ENCODE data around the gene KIAA1958. TPM values are rescaled to one million over a fixed set of nuclear protein-coding genes. Genes with fewer than 3 reads are reported as not detected.

The KIAA1958 gene
- total RNA-seq, 1 donor from 2014 or later, result 12.0 TPM

DNA sequence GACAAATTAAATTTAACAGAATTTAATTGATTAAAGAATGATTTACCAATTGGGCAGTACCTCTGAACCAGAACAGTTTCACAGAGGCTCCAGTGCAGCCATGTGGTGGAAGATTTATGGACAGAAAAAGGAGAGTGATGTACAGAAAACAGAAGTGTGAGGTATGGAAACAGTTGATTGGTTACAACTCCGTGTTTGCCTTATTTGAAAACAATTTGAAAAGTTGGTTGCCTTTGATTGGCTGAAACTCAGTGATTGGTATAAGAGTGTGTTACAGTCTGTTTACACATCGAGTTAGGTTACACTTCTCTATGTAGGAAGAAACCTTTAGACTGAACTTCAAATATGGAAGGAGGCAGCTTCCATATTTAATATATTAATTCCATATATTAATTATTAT is 30.1 kb downstream of the KIAA1958 start:
- no peak for FAIRE-seq
- no peaks in the 10 kb centered on the region for H3K27me3 ChIP-seq (ENCODE audit: insufficient read depth, low read length)
- no peaks in the 10 kb centered on the region for H3K9me3 Mint-ChIP-seq (ENCODE audit: unreplicated experiment)
- no peaks in the 10 kb centered on the region for H3K27me3 Mint-ChIP-seq (ENCODE audit: low read depth, unreplicated experiment)
- no peak overlapping the region for H3K4me3 Mint-ChIP-seq (ENCODE audit: unreplicated experiment)
- no peak overlapping the region for H3K9ac ChIP-seq (ENCODE audit: low read length)
- no peaks in the 10 kb centered on the region for H3K4me1 ChIP-seq (ENCODE audit: insufficient read depth, low read length)
- no peaks in the 10 kb centered on the region for H3K79me2 ChIP-seq (ENCODE audit: insufficient read depth, low read length)
- H3K4me1 Mint-ChIP-seq (ENCODE audit: low read depth, unreplicated experiment), result peaks cover 1% of the 10 kb centered on the region
- H4K20me1 ChIP-seq (ENCODE audit: insufficient read depth, low read length), result no peaks in the 10 kb centered on the region
- H2AFZ ChIP-seq (ENCODE audit: low read depth, low read length), result no peak overlapping the region
- H3K4me2 ChIP-seq (ENCODE audit: low read length), result no peak overlapping the region
- H3K36me3 ChIP-seq (ENCODE audit: insufficient read depth, low read length), result no peaks in the 10 kb centered on the region
- H3K36me3 Mint-ChIP-seq (ENCODE audit: low read depth, unreplicated experiment), result peaks cover 3% of the 10 kb centered on the region
- no peak for DNase-seq (ENCODE audit: low read depth)
- H3K27ac Mint-ChIP-seq (ENCODE audit: unreplicated experiment), result no peak overlapping the region
- H3K27ac ChIP-seq (ENCODE audit: low read depth, low read length), result no peak overlapping the region
- no peak overlapping the region for H3K4me3 ChIP-seq (ENCODE audit: insufficient read depth, low read depth, low read length)
- no peaks in the 10 kb centered on the region for H3K9me3 ChIP-seq (ENCODE audit: insufficient read depth, low read depth, low read length)
- TF ChIP-seq EZH2 (IDR thresholded peaks at IDR 0.05; ENCODE audit: insufficient read depth, low read length), result no peak
- TF ChIP-seq CTCF (IDR thresholded peaks at IDR 0.05; ENCODE audit: insufficient read depth, low read depth, low read length), result no peak

DNA sequence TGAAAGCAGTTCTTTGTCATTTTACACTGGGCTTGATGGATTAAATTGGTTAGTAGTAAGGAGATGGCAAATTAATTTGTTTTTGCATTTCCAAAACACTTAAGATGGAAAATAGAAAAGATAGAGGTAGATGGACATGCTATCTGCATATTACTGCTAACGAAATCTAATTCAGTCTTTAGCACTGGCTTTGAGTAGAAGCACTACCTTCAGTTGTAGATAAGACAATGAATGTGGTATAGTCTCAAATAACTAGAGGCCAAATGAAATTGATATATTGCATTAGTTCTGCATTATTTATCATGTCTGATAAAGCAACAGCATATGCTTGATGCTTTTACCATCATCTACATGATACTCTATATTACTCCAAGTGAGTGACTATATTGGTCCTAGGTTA is 33.4 kb downstream of the KIAA1958 start:
- Histone ChIP-seq H3K4me2 (ENCODE audit: low read length) (no peak overlapping the region), H3K27ac (ENCODE audit: low read depth, low read length) (no peak overlapping the region), H3K36me3 (ENCODE audit: insufficient read depth, low read length) (no peaks in the 10 kb centered on the region), H3K4me3 (ENCODE audit: insufficient read depth, low read depth, low read length) (no peak overlapping the region), H3K27me3 (ENCODE audit: insufficient read depth, low read length) (no peaks in the 10 kb centered on the region), H3K4me1 (ENCODE audit: insufficient read depth, low read length) (no peaks in the 10 kb centered on the region), H3K9ac (ENCODE audit: low read length) (no peak overlapping the region), H2AFZ (ENCODE audit: low read depth, low read length) (no peak overlapping the region), H4K20me1 (ENCODE audit: insufficient read depth, low read length) (peaks cover 4% of the 10 kb centered on the region), H3K79me2 (ENCODE audit: insufficient read depth, low read length) (no peaks in the 10 kb centered on the region), H3K9me3 (ENCODE audit: insufficient read depth, low read depth, low read length) (no peaks in the 10 kb centered on the region)
- Mint-ChIP-seq H3K4me3 (ENCODE audit: unreplicated experiment) (no peak overlapping the region), H3K36me3 (ENCODE audit: low read depth, unreplicated experiment) (no peaks in the 10 kb centered on the region), H3K4me1 (ENCODE audit: low read depth, unreplicated experiment) (peaks cover 1% of the 10 kb centered on the region), H3K27ac (ENCODE audit: unreplicated experiment) (no peak overlapping the region), H3K27me3 (ENCODE audit: low read depth, unreplicated experiment) (no peaks in the 10 kb centered on the region), H3K9me3 (ENCODE audit: unreplicated experiment) (no peaks in the 10 kb centered on the region)
- TF ChIP-seq CTCF (IDR thresholded peaks at IDR 0.05; ENCODE audit: insufficient read depth, low read depth, low read length) (no peak), EZH2 (IDR thresholded peaks at IDR 0.05; ENCODE audit: insufficient read depth, low read length) (no peak)
- FAIRE-seq (no peak), DNase-seq (ENCODE audit: low read depth) (no peak)

- H3K27ac ChIP-seq (ENCODE audit: low read depth, low read length), result no peak overlapping the region
- TF ChIP-seq CTCF (IDR thresholded peaks at IDR 0.05; ENCODE audit: insufficient read depth, low read depth, low read length), result no peak
- no peak for TF ChIP-seq EZH2 (IDR thresholded peaks at IDR 0.05; ENCODE audit: insufficient read depth, low read length)
- H3K4me3 Mint-ChIP-seq (ENCODE audit: unreplicated experiment), result no peak overlapping the region
- FAIRE-seq (no peak), DNase-seq (ENCODE audit: low read depth) (no peak)
- no peaks in the 10 kb centered on the region for H3K9me3 Mint-ChIP-seq (ENCODE audit: unreplicated experiment)
- peaks cover 4% of the 10 kb centered on the region for H4K20me1 ChIP-seq (ENCODE audit: insufficient read depth, low read length)
- no peaks in the 10 kb centered on the region for H3K27me3 ChIP-seq (ENCODE audit: insufficient read depth, low read length)
- no peaks in the 10 kb centered on the region for H3K36me3 Mint-ChIP-seq (ENCODE audit: low read depth, unreplicated experiment)
- no peak overlapping the region for H3K27ac Mint-ChIP-seq (ENCODE audit: unreplicated experiment)
- H3K4me1 ChIP-seq (ENCODE audit: insufficient read depth, low read length), result no peaks in the 10 kb centered on the region
- no peak overlapping the region for H3K4me2 ChIP-seq (ENCODE audit: low read length)
- H3K36me3 ChIP-seq (ENCODE audit: insufficient read depth, low read length), result no peaks in the 10 kb centered on the region
- no peaks in the 10 kb centered on the region for H3K9me3 ChIP-seq (ENCODE audit: insufficient read depth, low read depth, low read length)
- H3K9ac ChIP-seq (ENCODE audit: low read length), result no peak overlapping the region
- H3K4me1 Mint-ChIP-seq (ENCODE audit: low read depth, unreplicated experiment), result peaks cover 1% of the 10 kb centered on the region
- H3K79me2 ChIP-seq (ENCODE audit: insufficient read depth, low read length), result no peaks in the 10 kb centered on the region
- H3K27me3 Mint-ChIP-seq (ENCODE audit: low read depth, unreplicated experiment), result no peaks in the 10 kb centered on the region
- no peak overlapping the region for H3K4me3 ChIP-seq (ENCODE audit: insufficient read depth, low read depth, low read length)
- no peak overlapping the region for H2AFZ ChIP-seq (ENCODE audit: low read depth, low read length)
Observed at GRCh38 chr9:112520656-112521055, 34.0 kb downstream of the KIAA1958 start.

All from astrocyte (in vitro differentiated cells and primary cell).